GM23338 (cell line): ENCODE data around the gene NDST1. TPM values are rescaled to one million over a fixed set of nuclear protein-coding genes. Genes with fewer than 3 reads are reported as not detected.

ENCODE experiments used
- ATAC-seq: fragments of 200-7000 bp; cut with Tn5 transposase; 3 replicates; pipeline ENCODE4 v1.9.1; 2020
- DNase-seq: peaks from one replicate; pipeline ENCODE4 v3.0.0-alpha.2; 2015; ENCODE audit warnings: low spot score
- H2AFZ ChIP-seq: fragments of 200-600 bp; sonication (generic); 2 replicates; pipeline ENCODE4 v1.8.0; 2016; ENCODE audit warnings: antibody characterized with exemption, mild to moderate bottlenecking, moderate library complexity
- H3F3A ChIP-seq: fragments of 200-600 bp; sonication (generic); replicated peaks from 2 replicates; pipeline ENCODE4 v1.8.0; 2017; ENCODE audit warnings: antibody characterized with exemption, mixed run types, low read depth
- H3K27ac ChIP-seq: fragments of 200-600 bp; sonication (generic); 2 replicates; pipeline ENCODE4 v1.6.1; 2016; ENCODE audit warnings: low read depth
- H3K27me3 ChIP-seq: fragments of 200-600 bp; sonication (generic); 2 replicates; pipeline ENCODE4 v1.8.0; 2016; ENCODE audit warnings: mild to moderate bottlenecking, mixed run types, moderate library complexity; ENCODE audit not compliant: insufficient read depth
- H3K36me3 ChIP-seq: fragments of 200-600 bp; sonication (generic); 2 replicates; pipeline ENCODE4 v1.8.0; 2016; ENCODE audit warnings: mild to moderate bottlenecking; ENCODE audit not compliant: insufficient read depth
- H3K4me1 ChIP-seq: fragments of 200-600 bp; sonication (generic); 2 replicates; pipeline ENCODE4 v1.8.0; 2016; ENCODE audit warnings: mild to moderate bottlenecking, moderate library complexity; ENCODE audit not compliant: insufficient read depth
- H3K4me2 ChIP-seq: fragments of 200-600 bp; sonication (generic); 2 replicates; pipeline ENCODE4 v1.7.1; 2017; ENCODE audit warnings: mixed run types
- H3K4me3 ChIP-seq: fragments of 200-600 bp; sonication (generic); 2 replicates; pipeline ENCODE4 v1.6.1; 2016; ENCODE audit warnings: mixed run types
- H3K79me2 ChIP-seq: fragments of 200-600 bp; sonication (generic); replicated peaks from 2 replicates; pipeline ENCODE4 v1.8.0; 2017; ENCODE audit warnings: mild to moderate bottlenecking; ENCODE audit not compliant: insufficient read depth
- H3K9me2 ChIP-seq: fragments of 200-600 bp; sonication (generic); 2 replicates; pipeline ENCODE4 v1.8.0; 2017; ENCODE audit not compliant: insufficient read depth
- H4K20me1 ChIP-seq: fragments of 200-600 bp; sonication (generic); replicated peaks from 2 replicates; pipeline ENCODE4 v1.8.0; 2017; ENCODE audit warnings: mild to moderate bottlenecking; ENCODE audit not compliant: insufficient read depth
- H3K27ac Mint-ChIP-seq: 2 replicates; pipeline ENCODE4 v1.8.0; 2020; ENCODE audit warnings: inconsistent platforms, mild to moderate bottlenecking, moderate library complexity, mixed read lengths
- H3K27me3 Mint-ChIP-seq: 3 replicates; pipeline ENCODE4 v1.8.0; 2022; ENCODE audit warnings: low read depth, mild to moderate bottlenecking, moderate library complexity, mixed read lengths, inconsistent platforms; ENCODE audit not compliant: insufficient read depth, poor library complexity
- H3K36me3 Mint-ChIP-seq: 3 replicates; pipeline ENCODE4 v1.8.0; 2021; ENCODE audit warnings: low read depth, mild to moderate bottlenecking, inconsistent platforms, moderate library complexity, mixed read lengths
- H3K4me1 Mint-ChIP-seq: 3 replicates; pipeline ENCODE4 v1.8.0; 2020; ENCODE audit warnings: mild to moderate bottlenecking, inconsistent platforms, mixed read lengths
- H3K4me3 Mint-ChIP-seq: 3 replicates; pipeline ENCODE4 v1.8.0; 2021; ENCODE audit warnings: moderate library complexity, mild to moderate bottlenecking, inconsistent platforms, mixed read lengths
- H3K9me3 Mint-ChIP-seq: 3 replicates; pipeline ENCODE4 v1.8.0; 2020; ENCODE audit warnings: moderate library complexity, mild to moderate bottlenecking, inconsistent platforms, mixed read lengths
- CREB1 ChIP-seq: fragments of 250-450 bp; sonication (Bioruptor Pico); IDR thresholded peaks from 2 replicates; pipeline ENCODE4 v1.5.0; 2020; ENCODE audit warnings: low read depth, mild to moderate bottlenecking, moderate library complexity
- ETS1 ChIP-seq: IDR thresholded peaks from 2 replicates; pipeline ENCODE4 v1.6.1; 2016; ENCODE audit warnings: antibody characterized with exemption
- JUNB ChIP-seq: IDR thresholded peaks from one replicate; pipeline ENCODE4 v1.6.1; 2016; ENCODE audit warnings: antibody characterized with exemption; ENCODE audit not compliant: unreplicated experiment
- NANOG ChIP-seq: IDR thresholded peaks from 2 replicates; pipeline ENCODE4 v1.6.1; 2016; ENCODE audit warnings: antibody characterized with exemption, borderline replicate concordance
- POLR2AphosphoS5 ChIP-seq: IDR thresholded peaks from 2 replicates; pipeline ENCODE4 v1.6.1; 2016; ENCODE audit warnings: antibody characterized with exemption, low read depth
- REST ChIP-seq: IDR thresholded peaks from one replicate; pipeline ENCODE4 v1.6.1; 2018; ENCODE audit warnings: antibody characterized with exemption; ENCODE audit not compliant: unreplicated experiment
- STAT1 ChIP-seq: IDR thresholded peaks from one replicate; pipeline ENCODE4 v1.6.1; 2016; ENCODE audit warnings: antibody characterized with exemption; ENCODE audit not compliant: unreplicated experiment
- ZNF114 ChIP-seq: fragments of 250-450 bp; sonication (Bioruptor Pico); IDR thresholded peaks from 2 replicates; pipeline ENCODE4 v1.5.0; 2020; ENCODE audit warnings: mild to moderate bottlenecking, moderate library complexity
- ZNF331 ChIP-seq: fragments of 250-450 bp; sonication (Bioruptor Pico); IDR thresholded peaks from 2 replicates; pipeline ENCODE4 v1.5.0; 2020; ENCODE audit warnings: low read depth, mild to moderate bottlenecking, moderate library complexity
- polyA plus RNA-seq: library from polyadenylated mRNA; unstranded; fragments of >200 nt; fragmentation: Nextera tagmentation; extraction: Ambion mirVana; gene quantifications from 2 replicates; pipeline ENCODE4 v1.2.1, GENCODE V29; 2016
- total RNA-seq: library from RNA; depleted of rRNA; stranded (reverse); fragments of >200 nt; shearing (Covaris generic); gene quantifications from 2 replicates; pipeline ENCODE4 v1.2.3, GENCODE V29; 2014
- TF ChIP-seq, protein P1 (sequence below), 2 experiments: fragments of 200-600 bp in 1 of 2; sonication (generic) in 1 of 2; conservative IDR thresholded peaks; 2 replicates each; pipeline versions ENCODE4 v1.5.1 to v1.6.1; 2016 to 2017; ENCODE audit warnings: antibody characterized with exemption in 2 of 2, low read depth in 2 of 2, mild to moderate bottlenecking in 2 of 2, moderate library complexity in 1 of 2

NDST1 gene
- total and polyA plus RNA-seq, 2 experiments from 2014 or later = 7.3 to 85.0 TPM

DNA sequence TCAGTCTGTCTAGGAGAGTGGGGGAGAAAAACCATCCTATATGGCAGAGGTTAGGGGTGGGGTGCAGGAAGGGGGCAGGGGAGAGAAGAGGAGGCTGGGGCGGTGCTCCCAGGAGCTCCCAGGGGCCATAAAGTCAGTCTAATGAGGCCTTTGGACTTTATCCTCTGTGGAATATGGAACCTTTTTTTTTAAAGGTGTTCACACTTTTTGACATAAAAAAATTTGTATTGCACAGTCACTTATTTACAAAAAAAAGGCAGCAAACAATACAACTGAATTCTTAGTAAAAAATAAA is 80.6 kb downstream of the NDST1 start (continued):
- TF ChIP-seq STAT1 (no peak), ETS1 (no peak), NANOG (no peak), POLR2AphosphoS5 (no peak), REST (no peak), CREB1 (CRISPR knock-in tag) (no peak), JUNB (no peak), ZNF331 (CRISPR knock-in tag) (no peak), ZNF114 (CRISPR knock-in tag) (no peak)
- TF ChIP-seq, protein P1, sequence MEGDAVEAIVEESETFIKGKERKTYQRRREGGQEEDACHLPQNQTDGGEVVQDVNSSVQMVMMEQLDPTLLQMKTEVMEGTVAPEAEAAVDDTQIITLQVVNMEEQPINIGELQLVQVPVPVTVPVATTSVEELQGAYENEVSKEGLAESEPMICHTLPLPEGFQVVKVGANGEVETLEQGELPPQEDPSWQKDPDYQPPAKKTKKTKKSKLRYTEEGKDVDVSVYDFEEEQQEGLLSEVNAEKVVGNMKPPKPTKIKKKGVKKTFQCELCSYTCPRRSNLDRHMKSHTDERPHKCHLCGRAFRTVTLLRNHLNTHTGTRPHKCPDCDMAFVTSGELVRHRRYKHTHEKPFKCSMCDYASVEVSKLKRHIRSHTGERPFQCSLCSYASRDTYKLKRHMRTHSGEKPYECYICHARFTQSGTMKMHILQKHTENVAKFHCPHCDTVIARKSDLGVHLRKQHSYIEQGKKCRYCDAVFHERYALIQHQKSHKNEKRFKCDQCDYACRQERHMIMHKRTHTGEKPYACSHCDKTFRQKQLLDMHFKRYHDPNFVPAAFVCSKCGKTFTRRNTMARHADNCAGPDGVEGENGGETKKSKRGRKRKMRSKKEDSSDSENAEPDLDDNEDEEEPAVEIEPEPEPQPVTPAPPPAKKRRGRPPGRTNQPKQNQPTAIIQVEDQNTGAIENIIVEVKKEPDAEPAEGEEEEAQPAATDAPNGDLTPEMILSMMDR (conservative IDR thresholded peaks at IDR 0.05; ENCODE audit: low read depth in 2 of 2) = no peak

GRCh38 chr5:150589862-150590601 is 82.1 kb downstream of the NDST1 start:
- Histone ChIP-seq H3K4me2 (0 out of 2 replicates have a peak overlapping the region, but pooled peaks have one; percentile 51), H4K20me1 (no peaks in the 10 kb centered on the region), H3K4me3 (no peak overlapping the region), H3K27ac (no peak overlapping the region), H2AFZ (peak overlapping the region; percentile 91), H3K4me1 (peaks cover 10% of the 10 kb centered on the region; the same call in 1 of the 2 replicates), H3F3A (no peaks in the 10 kb centered on the region), H3K9me2 (no peaks in the 10 kb centered on the region), H3K79me2 (no peaks in the 10 kb centered on the region), H3K36me3 (no peaks in the 10 kb centered on the region), H3K27me3 (no peaks in the 10 kb centered on the region)
- Mint-ChIP-seq H3K27me3 (peaks cover 4% of the 10 kb centered on the region), H3K27ac (no peak overlapping the region), H3K4me1 (peaks cover 13% of the 10 kb centered on the region), H3K9me3 (no peaks in the 10 kb centered on the region), H3K4me3 (no peak overlapping the region), H3K36me3 (no peaks in the 10 kb centered on the region)
- ATAC-seq = peak; percentile 86
- TF ChIP-seq ZNF331 (CRISPR knock-in tag) = no peak
- TF ChIP-seq, protein P1 (conservative IDR thresholded peaks at IDR 0.05; ENCODE audit: low read depth in 2 of 2) = peak; percentile 38 to 68
- no peak for TF ChIP-seq JUNB
- DNase-seq = peak; percentile 68
